ENCODE measurements around the gene ABHD1. TPM values are rescaled to one million over a fixed set of nuclear protein-coding genes. Genes with fewer than 3 reads are reported as not detected.
A peak's percentile ranks its signal among the peaks of the same experiment; 100 is the strongest.

The ABHD1 gene
- total RNA-seq, 2 donors from 2014 or later: 0.29 to 1.0 TPM

GRCh38 chr2:27126252-27126710 is 2.7 kb downstream of the ABHD1 start:
- no peak overlapping the region for H3K4me3 Mint-ChIP-seq
- DNase-seq: no peak
- WGBS, 2 experiments (ENCODE audit: insufficient coverage in 1 of 2, insufficient read length in 1 of 2): 67 to 68% methylated on average over 5 of the region's 5 CpGs
- H3K9me3 Mint-ChIP-seq: no peaks in the 10 kb centered on the region
- no peak overlapping the region for H3K4me3 ChIP-seq (ENCODE audit: low read length)
- H3K27ac ChIP-seq (ENCODE audit: low read depth, low read length): no peak overlapping the region
- no peaks in the 10 kb centered on the region for H3K9me3 ChIP-seq (ENCODE audit: control insufficient read depth, low read length)
- peaks cover 12% of the 10 kb centered on the region for H3K36me3 ChIP-seq (ENCODE audit: control insufficient read depth, insufficient read depth, low read length)
- H3K27me3 ChIP-seq (ENCODE audit: control insufficient read depth, insufficient read depth, low read length, poor library complexity, severe bottlenecking): peaks cover 35% of the 10 kb centered on the region
- TF ChIP-seq, protein P1, sequence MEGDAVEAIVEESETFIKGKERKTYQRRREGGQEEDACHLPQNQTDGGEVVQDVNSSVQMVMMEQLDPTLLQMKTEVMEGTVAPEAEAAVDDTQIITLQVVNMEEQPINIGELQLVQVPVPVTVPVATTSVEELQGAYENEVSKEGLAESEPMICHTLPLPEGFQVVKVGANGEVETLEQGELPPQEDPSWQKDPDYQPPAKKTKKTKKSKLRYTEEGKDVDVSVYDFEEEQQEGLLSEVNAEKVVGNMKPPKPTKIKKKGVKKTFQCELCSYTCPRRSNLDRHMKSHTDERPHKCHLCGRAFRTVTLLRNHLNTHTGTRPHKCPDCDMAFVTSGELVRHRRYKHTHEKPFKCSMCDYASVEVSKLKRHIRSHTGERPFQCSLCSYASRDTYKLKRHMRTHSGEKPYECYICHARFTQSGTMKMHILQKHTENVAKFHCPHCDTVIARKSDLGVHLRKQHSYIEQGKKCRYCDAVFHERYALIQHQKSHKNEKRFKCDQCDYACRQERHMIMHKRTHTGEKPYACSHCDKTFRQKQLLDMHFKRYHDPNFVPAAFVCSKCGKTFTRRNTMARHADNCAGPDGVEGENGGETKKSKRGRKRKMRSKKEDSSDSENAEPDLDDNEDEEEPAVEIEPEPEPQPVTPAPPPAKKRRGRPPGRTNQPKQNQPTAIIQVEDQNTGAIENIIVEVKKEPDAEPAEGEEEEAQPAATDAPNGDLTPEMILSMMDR (conservative IDR thresholded peaks at IDR 0.05): no peak
- H3K9ac ChIP-seq (ENCODE audit: extremely low read depth, low read length, poor library complexity, severe bottlenecking): no peak overlapping the region
- peaks cover 41% of the 10 kb centered on the region for H3K27me3 Mint-ChIP-seq (ENCODE audit: insufficient read depth)
- H3K36me3 Mint-ChIP-seq (ENCODE audit: low read depth): peaks cover 15% of the 10 kb centered on the region
- H3K4me1 ChIP-seq (ENCODE audit: control insufficient read depth, insufficient read depth, low read length): no peaks in the 10 kb centered on the region
- H3K4me1 Mint-ChIP-seq: peaks cover 9% of the 10 kb centered on the region
- no peak overlapping the region for H3K27ac Mint-ChIP-seq

DNA sequence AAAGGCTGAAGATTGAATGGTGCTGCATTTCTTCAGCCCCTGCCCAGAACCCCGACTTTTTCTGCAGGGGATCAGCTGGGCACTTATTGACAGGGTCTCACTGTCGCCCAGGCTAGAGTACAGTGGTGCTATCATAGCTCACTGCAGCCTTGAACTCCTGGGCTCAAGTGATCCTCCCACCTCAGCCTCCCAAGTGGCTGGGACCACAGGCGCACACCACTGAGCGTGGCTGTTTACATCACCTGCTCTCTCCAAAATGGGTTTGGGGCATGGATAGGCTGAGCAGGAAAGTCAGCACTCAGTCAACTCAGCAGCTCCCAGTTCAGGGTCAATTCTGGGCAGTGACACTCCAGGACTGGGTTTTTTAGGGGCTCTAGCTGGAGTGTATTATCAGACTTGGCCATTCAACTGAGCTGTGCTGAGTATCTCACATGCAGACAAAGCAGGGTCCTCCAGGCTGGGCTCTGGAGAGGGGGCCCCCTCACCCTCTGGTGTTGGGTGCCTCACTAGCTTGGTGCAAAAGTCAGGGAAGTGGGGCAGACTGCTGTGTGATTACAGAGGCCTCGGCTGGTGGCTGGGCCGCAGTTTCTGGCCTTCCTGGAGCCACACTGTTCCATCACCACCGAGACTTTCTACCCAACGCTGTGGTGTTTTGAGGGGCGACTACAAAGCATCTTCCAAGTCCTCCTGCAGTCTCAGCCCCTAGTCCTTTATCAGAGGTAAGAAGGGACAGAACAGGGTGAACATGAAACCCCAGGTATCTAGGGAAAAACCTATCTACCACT is 4.5 kb downstream of the ABHD1 start:
- Histone ChIP-seq H3K9me3 (ENCODE audit: control insufficient read depth, low read length) (no peaks in the 10 kb centered on the region), H3K4me1 (ENCODE audit: control insufficient read depth, insufficient read depth, low read length) (no peaks in the 10 kb centered on the region), H3K36me3 (ENCODE audit: control insufficient read depth, insufficient read depth, low read length) (peaks cover 30% of the 10 kb centered on the region), H3K27me3 (ENCODE audit: control insufficient read depth, insufficient read depth, low read length, poor library complexity, severe bottlenecking) (peaks cover 17% of the 10 kb centered on the region), H3K4me3 (ENCODE audit: low read length) (no peak overlapping the region), H3K27ac (ENCODE audit: low read depth, low read length) (no peak overlapping the region), H3K9ac (ENCODE audit: extremely low read depth, low read length, poor library complexity, severe bottlenecking) (no peak overlapping the region)
- Mint-ChIP-seq H3K27me3 (ENCODE audit: insufficient read depth) (peaks cover 23% of the 10 kb centered on the region), H3K36me3 (ENCODE audit: low read depth) (peaks cover 24% of the 10 kb centered on the region), H3K9me3 (no peaks in the 10 kb centered on the region), H3K4me1 (peaks cover 6% of the 10 kb centered on the region), H3K4me3 (no peak overlapping the region), H3K27ac (no peak overlapping the region)
- 90 to 94% methylated on average over 8 to 9 of the region's 9 CpGs for WGBS, 2 experiments (ENCODE audit: insufficient coverage in 1 of 2, insufficient read length in 1 of 2)
- TF ChIP-seq, protein P1 (conservative IDR thresholded peaks at IDR 0.05): no peak
- no peak for DNase-seq

- Histone ChIP-seq H3K9ac (ENCODE audit: extremely low read depth, low read length, poor library complexity, severe bottlenecking) (no peak overlapping the region), H3K27ac (ENCODE audit: low read depth, low read length) (no peak overlapping the region), H3K9me3 (ENCODE audit: control insufficient read depth, low read length) (no peaks in the 10 kb centered on the region), H3K36me3 (ENCODE audit: control insufficient read depth, insufficient read depth, low read length) (peaks cover 30% of the 10 kb centered on the region), H3K4me3 (ENCODE audit: low read length) (no peak overlapping the region), H3K4me1 (ENCODE audit: control insufficient read depth, insufficient read depth, low read length) (no peaks in the 10 kb centered on the region), H3K27me3 (ENCODE audit: control insufficient read depth, insufficient read depth, low read length, poor library complexity, severe bottlenecking) (peaks cover 9% of the 10 kb centered on the region)
- TF ChIP-seq, protein P1 (conservative IDR thresholded peaks at IDR 0.05): no peak
- H3K27me3 Mint-ChIP-seq (ENCODE audit: insufficient read depth): peaks cover 17% of the 10 kb centered on the region
- H3K4me3 Mint-ChIP-seq: no peak overlapping the region
- DNase-seq: no peak
- H3K36me3 Mint-ChIP-seq (ENCODE audit: low read depth): peaks cover 27% of the 10 kb centered on the region
- H3K9me3 Mint-ChIP-seq: no peaks in the 10 kb centered on the region
- peaks cover 10% of the 10 kb centered on the region for H3K4me1 Mint-ChIP-seq
- 92 to 94% methylated on average over 8 to 11 of the region's 11 CpGs for WGBS, 2 experiments (ENCODE audit: insufficient coverage in 1 of 2, insufficient read length in 1 of 2)
- H3K27ac Mint-ChIP-seq: peak overlapping the region; percentile 28
Measured at GRCh38 chr2:27128668-27129571, 5.3 kb downstream of the ABHD1 start.

All from endodermal cell (in vitro differentiated cells).